GM23338 (cell line): ENCODE data around the gene SH3PXD2B. TPM values are rescaled to one million over a fixed set of nuclear protein-coding genes. Genes with fewer than 3 reads are reported as not detected.

Source experiments
- EZH2phosphoT487 ChIP-seq: fragments of 200-600 bp; sonication (generic); IDR thresholded peaks from one replicate; pipeline ENCODE4 v1.8.1; 2018; ENCODE audit warnings: antibody characterized with exemption; ENCODE audit not compliant: unreplicated experiment
- JUNB ChIP-seq: IDR thresholded peaks from one replicate; pipeline ENCODE4 v1.6.1; 2016; ENCODE audit warnings: antibody characterized with exemption; ENCODE audit not compliant: unreplicated experiment
- ZNF331 ChIP-seq: fragments of 250-450 bp; sonication (Bioruptor Pico); IDR thresholded peaks from 2 replicates; pipeline ENCODE4 v1.5.0; 2020; ENCODE audit warnings: low read depth, mild to moderate bottlenecking, moderate library complexity
- polyA plus RNA-seq: library from polyadenylated mRNA; unstranded; fragments of >200 nt; fragmentation: Nextera tagmentation; extraction: Ambion mirVana; gene quantifications from 2 replicates; pipeline ENCODE4 v1.2.1, GENCODE V29; 2016
- total RNA-seq: library from RNA; depleted of rRNA; stranded (reverse); fragments of >200 nt; shearing (Covaris generic); gene quantifications from 2 replicates; pipeline ENCODE4 v1.2.3, GENCODE V29; 2014
- TF ChIP-seq, protein P1 (sequence below): fragments of 250-450 bp; sonication (Bioruptor Pico); IDR thresholded peaks from 2 replicates; pipeline ENCODE4 v1.5.0; 2020; ENCODE audit warnings: mild to moderate bottlenecking, moderate library complexity
- TF ChIP-seq, protein P2 (sequence below), 2 experiments: fragments of 200-600 bp in 1 of 2; sonication (generic) in 1 of 2; conservative IDR thresholded peaks; 2 replicates each; pipeline versions ENCODE4 v1.5.1 to v1.6.1; 2016 to 2017; ENCODE audit warnings: antibody characterized with exemption in 2 of 2, low read depth in 2 of 2, mild to moderate bottlenecking in 2 of 2, moderate library complexity in 1 of 2
- TF ChIP-seq, protein P3 (sequence below): IDR thresholded peaks from 2 replicates; pipeline ENCODE4 v1.6.1; 2016; ENCODE audit warnings: antibody characterized with exemption
- TF ChIP-seq, protein P4 (sequence below): IDR thresholded peaks from one replicate; pipeline ENCODE4 v1.6.1; 2018; ENCODE audit warnings: antibody characterized with exemption; ENCODE audit not compliant: unreplicated experiment

SH3PXD2B gene
- total and polyA plus RNA-seq, 2 experiments from 2014 or later = 40.2 to 52.5 TPM

DNA sequence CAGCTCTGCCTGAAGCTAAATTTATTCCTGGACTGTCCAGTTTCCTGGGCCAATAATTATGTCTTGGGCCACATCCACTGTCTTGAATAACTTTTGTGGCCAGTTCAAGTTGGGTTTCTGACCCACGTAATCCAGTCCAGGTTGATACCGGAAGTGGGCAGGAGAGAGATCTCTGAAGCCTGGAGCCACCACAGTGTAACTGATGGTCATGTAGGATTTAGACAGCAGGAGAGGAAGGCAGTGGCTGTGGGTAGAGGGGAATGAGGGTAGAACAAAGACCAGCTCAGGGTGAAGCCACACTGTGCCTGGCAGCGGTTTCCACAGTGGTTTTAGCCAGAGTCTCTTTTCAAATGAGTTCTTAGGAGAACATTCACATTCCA lies 30.2 kb downstream of the SH3PXD2B start (continued):
- TF ChIP-seq, protein P1, sequence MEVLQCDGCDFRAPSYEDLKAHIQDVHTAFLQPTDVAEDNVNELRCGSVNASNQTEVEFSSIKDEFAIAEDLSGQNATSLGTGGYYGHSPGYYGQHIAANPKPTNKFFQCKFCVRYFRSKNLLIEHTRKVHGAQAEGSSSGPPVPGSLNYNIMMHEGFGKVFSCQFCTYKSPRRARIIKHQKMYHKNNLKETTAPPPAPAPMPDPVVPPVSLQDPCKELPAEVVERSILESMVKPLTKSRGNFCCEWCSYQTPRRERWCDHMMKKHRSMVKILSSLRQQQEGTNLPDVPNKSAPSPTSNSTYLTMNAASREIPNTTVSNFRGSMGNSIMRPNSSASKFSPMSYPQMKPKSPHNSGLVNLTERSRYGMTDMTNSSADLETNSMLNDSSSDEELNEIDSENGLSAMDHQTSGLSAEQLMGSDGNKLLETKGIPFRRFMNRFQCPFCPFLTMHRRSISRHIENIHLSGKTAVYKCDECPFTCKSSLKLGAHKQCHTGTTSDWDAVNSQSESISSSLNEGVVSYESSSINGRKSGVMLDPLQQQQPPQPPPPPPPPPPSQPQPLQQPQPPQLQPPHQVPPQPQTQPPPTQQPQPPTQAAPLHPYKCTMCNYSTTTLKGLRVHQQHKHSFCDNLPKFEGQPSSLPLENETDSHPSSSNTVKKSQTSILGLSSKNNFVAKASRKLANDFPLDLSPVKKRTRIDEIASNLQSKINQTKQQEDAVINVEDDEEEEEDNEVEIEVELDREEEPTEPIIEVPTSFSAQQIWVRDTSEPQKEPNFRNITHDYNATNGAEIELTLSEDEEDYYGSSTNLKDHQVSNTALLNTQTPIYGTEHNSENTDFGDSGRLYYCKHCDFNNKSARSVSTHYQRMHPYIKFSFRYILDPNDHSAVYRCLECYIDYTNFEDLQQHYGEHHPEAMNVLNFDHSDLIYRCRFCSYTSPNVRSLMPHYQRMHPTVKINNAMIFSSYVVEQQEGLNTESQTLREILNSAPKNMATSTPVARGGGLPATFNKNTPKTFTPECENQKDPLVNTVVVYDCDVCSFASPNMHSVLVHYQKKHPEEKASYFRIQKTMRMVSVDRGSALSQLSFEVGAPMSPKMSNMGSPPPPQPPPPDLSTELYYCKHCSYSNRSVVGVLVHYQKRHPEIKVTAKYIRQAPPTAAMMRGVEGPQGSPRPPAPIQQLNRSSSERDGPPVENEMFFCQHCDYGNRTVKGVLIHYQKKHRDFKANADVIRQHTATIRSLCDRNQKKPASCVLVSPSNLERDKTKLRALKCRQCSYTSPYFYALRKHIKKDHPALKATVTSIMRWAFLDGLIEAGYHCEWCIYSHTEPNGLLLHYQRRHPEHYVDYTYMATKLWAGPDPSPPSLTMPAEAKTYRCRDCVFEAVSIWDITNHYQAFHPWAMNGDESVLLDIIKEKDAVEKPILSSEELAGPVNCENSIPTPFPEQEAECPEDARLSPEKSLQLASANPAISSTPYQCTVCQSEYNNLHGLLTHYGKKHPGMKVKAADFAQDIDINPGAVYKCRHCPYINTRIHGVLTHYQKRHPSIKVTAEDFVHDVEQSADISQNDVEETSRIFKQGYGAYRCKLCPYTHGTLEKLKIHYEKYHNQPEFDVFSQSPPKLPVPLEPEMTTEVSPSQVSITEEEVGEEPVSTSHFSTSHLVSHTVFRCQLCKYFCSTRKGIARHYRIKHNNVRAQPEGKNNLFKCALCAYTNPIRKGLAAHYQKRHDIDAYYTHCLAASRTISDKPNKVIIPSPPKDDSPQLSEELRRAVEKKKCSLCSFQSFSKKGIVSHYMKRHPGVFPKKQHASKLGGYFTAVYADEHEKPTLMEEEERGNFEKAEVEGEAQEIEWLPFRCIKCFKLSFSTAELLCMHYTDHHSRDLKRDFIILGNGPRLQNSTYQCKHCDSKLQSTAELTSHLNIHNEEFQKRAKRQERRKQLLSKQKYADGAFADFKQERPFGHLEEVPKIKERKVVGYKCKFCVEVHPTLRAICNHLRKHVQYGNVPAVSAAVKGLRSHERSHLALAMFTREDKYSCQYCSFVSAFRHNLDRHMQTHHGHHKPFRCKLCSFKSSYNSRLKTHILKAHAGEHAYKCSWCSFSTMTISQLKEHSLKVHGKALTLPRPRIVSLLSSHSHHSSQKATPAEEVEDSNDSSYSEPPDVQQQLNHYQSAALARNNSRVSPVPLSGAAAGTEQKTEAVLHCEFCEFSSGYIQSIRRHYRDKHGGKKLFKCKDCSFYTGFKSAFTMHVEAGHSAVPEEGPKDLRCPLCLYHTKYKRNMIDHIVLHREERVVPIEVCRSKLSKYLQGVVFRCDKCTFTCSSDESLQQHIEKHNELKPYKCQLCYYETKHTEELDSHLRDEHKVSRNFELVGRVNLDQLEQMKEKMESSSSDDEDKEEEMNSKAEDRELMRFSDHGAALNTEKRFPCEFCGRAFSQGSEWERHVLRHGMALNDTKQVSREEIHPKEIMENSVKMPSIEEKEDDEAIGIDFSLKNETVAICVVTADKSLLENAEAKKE (CRISPR knock-in tag) = no peak
- TF ChIP-seq, protein P2, sequence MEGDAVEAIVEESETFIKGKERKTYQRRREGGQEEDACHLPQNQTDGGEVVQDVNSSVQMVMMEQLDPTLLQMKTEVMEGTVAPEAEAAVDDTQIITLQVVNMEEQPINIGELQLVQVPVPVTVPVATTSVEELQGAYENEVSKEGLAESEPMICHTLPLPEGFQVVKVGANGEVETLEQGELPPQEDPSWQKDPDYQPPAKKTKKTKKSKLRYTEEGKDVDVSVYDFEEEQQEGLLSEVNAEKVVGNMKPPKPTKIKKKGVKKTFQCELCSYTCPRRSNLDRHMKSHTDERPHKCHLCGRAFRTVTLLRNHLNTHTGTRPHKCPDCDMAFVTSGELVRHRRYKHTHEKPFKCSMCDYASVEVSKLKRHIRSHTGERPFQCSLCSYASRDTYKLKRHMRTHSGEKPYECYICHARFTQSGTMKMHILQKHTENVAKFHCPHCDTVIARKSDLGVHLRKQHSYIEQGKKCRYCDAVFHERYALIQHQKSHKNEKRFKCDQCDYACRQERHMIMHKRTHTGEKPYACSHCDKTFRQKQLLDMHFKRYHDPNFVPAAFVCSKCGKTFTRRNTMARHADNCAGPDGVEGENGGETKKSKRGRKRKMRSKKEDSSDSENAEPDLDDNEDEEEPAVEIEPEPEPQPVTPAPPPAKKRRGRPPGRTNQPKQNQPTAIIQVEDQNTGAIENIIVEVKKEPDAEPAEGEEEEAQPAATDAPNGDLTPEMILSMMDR (conservative IDR thresholded peaks at IDR 0.05; ENCODE audit: low read depth in 2 of 2) = no peak
- TF ChIP-seq ZNF331 (CRISPR knock-in tag) (no peak), JUNB (no peak), EZH2phosphoT487 (no peak)
- TF ChIP-seq, protein P3, sequence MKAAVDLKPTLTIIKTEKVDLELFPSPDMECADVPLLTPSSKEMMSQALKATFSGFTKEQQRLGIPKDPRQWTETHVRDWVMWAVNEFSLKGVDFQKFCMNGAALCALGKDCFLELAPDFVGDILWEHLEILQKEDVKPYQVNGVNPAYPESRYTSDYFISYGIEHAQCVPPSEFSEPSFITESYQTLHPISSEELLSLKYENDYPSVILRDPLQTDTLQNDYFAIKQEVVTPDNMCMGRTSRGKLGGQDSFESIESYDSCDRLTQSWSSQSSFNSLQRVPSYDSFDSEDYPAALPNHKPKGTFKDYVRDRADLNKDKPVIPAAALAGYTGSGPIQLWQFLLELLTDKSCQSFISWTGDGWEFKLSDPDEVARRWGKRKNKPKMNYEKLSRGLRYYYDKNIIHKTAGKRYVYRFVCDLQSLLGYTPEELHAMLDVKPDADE = no peak
- TF ChIP-seq, protein P4, sequence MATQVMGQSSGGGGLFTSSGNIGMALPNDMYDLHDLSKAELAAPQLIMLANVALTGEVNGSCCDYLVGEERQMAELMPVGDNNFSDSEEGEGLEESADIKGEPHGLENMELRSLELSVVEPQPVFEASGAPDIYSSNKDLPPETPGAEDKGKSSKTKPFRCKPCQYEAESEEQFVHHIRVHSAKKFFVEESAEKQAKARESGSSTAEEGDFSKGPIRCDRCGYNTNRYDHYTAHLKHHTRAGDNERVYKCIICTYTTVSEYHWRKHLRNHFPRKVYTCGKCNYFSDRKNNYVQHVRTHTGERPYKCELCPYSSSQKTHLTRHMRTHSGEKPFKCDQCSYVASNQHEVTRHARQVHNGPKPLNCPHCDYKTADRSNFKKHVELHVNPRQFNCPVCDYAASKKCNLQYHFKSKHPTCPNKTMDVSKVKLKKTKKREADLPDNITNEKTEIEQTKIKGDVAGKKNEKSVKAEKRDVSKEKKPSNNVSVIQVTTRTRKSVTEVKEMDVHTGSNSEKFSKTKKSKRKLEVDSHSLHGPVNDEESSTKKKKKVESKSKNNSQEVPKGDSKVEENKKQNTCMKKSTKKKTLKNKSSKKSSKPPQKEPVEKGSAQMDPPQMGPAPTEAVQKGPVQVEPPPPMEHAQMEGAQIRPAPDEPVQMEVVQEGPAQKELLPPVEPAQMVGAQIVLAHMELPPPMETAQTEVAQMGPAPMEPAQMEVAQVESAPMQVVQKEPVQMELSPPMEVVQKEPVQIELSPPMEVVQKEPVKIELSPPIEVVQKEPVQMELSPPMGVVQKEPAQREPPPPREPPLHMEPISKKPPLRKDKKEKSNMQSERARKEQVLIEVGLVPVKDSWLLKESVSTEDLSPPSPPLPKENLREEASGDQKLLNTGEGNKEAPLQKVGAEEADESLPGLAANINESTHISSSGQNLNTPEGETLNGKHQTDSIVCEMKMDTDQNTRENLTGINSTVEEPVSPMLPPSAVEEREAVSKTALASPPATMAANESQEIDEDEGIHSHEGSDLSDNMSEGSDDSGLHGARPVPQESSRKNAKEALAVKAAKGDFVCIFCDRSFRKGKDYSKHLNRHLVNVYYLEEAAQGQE = no peak
